ENCODE measurements around the gene ZNF655. TPM values are rescaled to one million over a fixed set of nuclear protein-coding genes. Genes with fewer than 3 reads are reported as not detected.

Gene ZNF655
- total RNA-seq, 1 donor from 2014 or later = 31.5 TPM

DNA sequence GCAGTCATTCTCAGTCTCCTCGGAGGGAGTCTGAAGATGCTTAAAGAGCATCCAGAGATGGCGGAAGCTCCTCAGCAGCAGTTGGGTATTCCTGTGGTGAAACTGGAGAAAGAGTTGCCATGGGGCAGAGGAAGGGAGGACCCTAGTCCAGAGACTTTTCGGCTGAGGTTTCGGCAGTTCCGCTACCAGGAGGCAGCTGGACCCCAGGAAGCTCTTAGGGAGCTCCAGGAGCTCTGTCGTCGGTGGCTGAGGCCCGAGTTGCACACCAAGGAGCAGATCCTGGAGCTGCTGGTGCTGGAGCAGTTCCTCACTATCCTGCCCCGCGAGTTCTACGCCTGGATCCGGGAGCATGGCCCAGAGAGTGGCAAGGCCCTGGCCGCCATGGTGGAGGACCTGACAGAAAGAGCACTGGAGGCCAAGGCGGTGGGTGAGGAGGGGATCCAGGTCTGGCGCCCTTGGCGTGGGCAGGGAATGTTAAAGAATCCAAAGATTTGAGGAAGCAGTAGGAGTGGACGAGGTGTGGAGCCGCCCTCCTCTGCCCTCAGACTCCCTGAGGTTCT is 61.2 kb downstream of the ZNF655 start:
- no peak overlapping the region for H3K4me3 ChIP-seq (ENCODE audit: low read depth, low read length)
- TF ChIP-seq, protein P1, sequence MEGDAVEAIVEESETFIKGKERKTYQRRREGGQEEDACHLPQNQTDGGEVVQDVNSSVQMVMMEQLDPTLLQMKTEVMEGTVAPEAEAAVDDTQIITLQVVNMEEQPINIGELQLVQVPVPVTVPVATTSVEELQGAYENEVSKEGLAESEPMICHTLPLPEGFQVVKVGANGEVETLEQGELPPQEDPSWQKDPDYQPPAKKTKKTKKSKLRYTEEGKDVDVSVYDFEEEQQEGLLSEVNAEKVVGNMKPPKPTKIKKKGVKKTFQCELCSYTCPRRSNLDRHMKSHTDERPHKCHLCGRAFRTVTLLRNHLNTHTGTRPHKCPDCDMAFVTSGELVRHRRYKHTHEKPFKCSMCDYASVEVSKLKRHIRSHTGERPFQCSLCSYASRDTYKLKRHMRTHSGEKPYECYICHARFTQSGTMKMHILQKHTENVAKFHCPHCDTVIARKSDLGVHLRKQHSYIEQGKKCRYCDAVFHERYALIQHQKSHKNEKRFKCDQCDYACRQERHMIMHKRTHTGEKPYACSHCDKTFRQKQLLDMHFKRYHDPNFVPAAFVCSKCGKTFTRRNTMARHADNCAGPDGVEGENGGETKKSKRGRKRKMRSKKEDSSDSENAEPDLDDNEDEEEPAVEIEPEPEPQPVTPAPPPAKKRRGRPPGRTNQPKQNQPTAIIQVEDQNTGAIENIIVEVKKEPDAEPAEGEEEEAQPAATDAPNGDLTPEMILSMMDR (conservative IDR thresholded peaks at IDR 0.05; ENCODE audit: low read depth, low read length) = no peak
- DNase-seq (ENCODE audit: low read depth) = no peak

- no peak for DNase-seq (ENCODE audit: low read depth)
- TF ChIP-seq, protein P1 (conservative IDR thresholded peaks at IDR 0.05; ENCODE audit: low read depth, low read length) = no peak
- H3K4me3 ChIP-seq (ENCODE audit: low read depth, low read length) = no peak overlapping the region
Observed at GRCh38 chr7:99621271-99621670, 62.8 kb downstream of the ZNF655 start.

DNA sequence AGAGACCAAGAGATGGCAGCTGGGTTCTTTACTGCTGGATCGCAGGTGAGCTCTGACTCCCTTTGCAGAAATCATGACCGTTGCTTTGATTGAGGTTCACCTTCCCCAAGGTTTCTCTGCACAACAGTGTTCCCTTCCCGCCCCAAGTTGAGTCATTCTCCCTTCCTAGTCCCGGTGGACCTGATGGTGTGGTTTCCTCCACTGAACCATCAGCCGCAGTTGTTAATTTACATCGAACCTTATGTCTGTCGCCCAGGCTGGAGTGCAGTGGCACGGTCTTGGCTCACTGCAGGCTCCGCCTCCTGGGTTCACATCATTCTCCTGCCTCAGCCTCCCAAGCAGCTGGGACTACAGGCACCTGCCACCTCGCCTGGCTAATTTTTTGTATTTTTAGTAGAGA is 64.2 kb downstream of the ZNF655 start:
- H3K4me3 ChIP-seq (ENCODE audit: low read depth, low read length) = no peak overlapping the region
- TF ChIP-seq, protein P1 (conservative IDR thresholded peaks at IDR 0.05; ENCODE audit: low read depth, low read length) = no peak
- DNase-seq (ENCODE audit: low read depth) = no peak

- TF ChIP-seq, protein P1 (conservative IDR thresholded peaks at IDR 0.05; ENCODE audit: low read depth, low read length) = no peak
- H3K4me3 ChIP-seq (ENCODE audit: low read depth, low read length) = no peak overlapping the region
- no peak for DNase-seq (ENCODE audit: low read depth)
Observed at GRCh38 chr7:99623091-99623693, 64.8 kb downstream of the ZNF655 start.

- TF ChIP-seq, protein P1 (conservative IDR thresholded peaks at IDR 0.05; ENCODE audit: low read depth, low read length) = no peak
- no peak overlapping the region for H3K4me3 ChIP-seq (ENCODE audit: low read depth, low read length)
- DNase-seq (ENCODE audit: low read depth) = no peak
Observed at GRCh38 chr7:99623702-99624447, 65.4 kb downstream of the ZNF655 start.

GRCh38 chr7:99624484-99624883 is 66.0 kb downstream of the ZNF655 start:
- DNase-seq (ENCODE audit: low read depth) = no peak
- TF ChIP-seq, protein P1 (conservative IDR thresholded peaks at IDR 0.05; ENCODE audit: low read depth, low read length) = no peak
- no peak overlapping the region for H3K4me3 ChIP-seq (ENCODE audit: low read depth, low read length)
